HG02884 (cell line): ENCODE data around the gene PHF14.
"Not testable (repeated sequence)": the region's sequence is repeated elsewhere in the genome, so short reads cannot be mapped to it uniquely, and the experiment has no call there.

Source experiments
- ATAC-seq: cut with Tn5 transposase; IDR thresholded peaks from one replicate; pipeline ENCODE4 v1.9.1; 2021; ENCODE audit warnings: mild to moderate bottlenecking, moderate library complexity; ENCODE audit not compliant: unreplicated experiment

The PHF14 gene

GRCh38 chr7:10973061-10973941, at the start of gene PHF14:
Gene PHF14, plus strand, starts transcription at chr7:10973872. Its CDS starts 452 bp downstream, at chr7:10974324.
- ATAC-seq, result peak; percentile 96

DNA sequence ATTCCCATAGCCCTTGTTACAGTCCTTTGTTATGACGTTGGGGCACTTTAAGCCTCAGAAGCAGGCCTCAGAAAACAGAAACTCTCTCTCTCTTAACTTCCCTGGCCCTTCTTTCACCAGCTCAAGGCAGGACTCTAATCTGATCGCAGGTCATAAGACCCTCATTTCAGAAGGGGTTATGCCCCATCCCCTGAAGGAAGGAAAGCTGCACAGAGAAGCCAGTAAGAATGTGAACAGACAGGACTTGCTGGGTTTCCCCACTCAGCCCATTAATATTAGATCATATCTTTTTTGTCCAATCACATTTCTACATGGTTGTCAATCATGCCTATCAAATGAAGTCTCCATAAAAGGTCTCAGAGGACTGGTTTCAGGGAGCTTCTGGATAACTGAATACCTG, 49.3 kb upstream of the PHF14 start:
- no peak for ATAC-seq

GRCh38 chr7:10928203-10928602, 45.5 kb upstream of the PHF14 start:
- ATAC-seq, result not testable (repeated sequence)

- ATAC-seq, result no peak
Observed at GRCh38 chr7:10930551-10930950, 43.1 kb upstream of the PHF14 start.

DNA sequence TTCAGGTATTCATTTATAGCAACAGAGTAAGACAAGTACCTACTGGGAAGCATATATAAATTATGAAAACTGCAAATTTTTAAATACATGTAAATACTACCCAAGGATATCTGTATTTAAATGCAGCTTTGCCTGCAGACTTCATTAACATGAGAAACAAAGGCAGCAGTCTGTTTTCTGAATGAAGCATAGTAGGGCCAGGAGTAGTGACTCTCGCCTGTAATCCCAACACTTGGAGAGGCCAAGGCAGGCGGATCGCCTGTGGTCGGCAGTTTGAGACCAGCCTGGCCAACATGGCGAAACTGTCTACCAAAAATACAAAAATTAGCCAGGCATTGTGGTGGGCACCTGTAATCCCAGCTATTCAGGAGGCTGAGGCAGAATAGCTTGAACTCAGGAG, 42.5 kb upstream of the PHF14 start:
- no peak for ATAC-seq

DNA sequence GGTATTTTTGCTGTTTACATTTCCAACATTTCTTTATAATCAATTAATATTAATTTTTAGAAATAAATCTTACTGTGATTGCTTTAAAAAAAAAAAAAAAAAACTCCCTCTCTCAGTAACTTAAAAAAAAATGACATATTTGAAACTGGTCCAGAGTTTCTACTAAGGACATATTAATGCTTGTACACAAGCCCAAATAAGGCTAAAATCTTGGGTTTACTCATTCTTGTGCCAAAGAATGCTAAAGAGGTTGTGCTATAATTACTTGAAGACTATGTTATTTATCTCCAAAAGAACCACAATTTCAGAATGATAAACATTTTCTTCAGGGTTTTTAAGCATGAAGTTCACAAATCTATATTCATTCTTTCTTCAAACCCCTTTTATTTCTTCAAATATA, 39.4 kb upstream of the PHF14 start:
- no peak for ATAC-seq

GRCh38 chr7:10939237-10939910, 34.3 kb upstream of the PHF14 start:
- peak; percentile 28 for ATAC-seq

GRCh38 chr7:10939911-10940703, 33.6 kb upstream of the PHF14 start:
- ATAC-seq, result peak; percentile 82

GRCh38 chr7:10940704-10941355, 32.8 kb upstream of the PHF14 start:
- ATAC-seq, result no peak

GRCh38 chr7:10950494-10950893, 23.2 kb upstream of the PHF14 start:
- ATAC-seq, result no peak

DNA sequence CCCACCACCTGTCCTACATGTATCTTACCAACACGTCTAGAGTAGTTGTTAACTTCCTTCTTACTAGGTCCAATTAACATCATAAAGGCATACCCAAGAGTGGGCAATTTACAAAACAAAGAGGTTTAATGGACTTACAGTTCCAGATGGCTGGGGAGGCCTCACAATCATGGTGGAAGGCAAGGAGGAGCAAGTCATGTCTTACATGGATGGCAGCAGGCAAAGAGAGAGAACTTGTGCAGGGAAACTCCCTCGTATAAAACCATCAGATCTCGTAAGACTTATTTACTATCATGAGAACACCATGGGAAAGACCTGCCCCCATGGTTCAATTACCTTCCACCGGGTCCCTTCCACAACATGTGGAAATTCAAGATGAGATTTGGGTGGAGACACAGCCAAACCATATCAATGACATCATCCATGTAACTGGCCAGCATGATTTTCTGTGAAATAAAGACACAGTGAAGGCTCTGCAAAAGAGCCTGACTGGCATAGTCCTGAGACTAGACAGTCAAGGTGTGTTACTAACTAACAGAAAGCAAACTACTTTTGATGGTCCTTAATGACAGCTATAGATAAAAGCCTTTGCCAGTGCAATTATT, 22.6 kb upstream of the PHF14 start:
- not testable (repeated sequence) for ATAC-seq

DNA sequence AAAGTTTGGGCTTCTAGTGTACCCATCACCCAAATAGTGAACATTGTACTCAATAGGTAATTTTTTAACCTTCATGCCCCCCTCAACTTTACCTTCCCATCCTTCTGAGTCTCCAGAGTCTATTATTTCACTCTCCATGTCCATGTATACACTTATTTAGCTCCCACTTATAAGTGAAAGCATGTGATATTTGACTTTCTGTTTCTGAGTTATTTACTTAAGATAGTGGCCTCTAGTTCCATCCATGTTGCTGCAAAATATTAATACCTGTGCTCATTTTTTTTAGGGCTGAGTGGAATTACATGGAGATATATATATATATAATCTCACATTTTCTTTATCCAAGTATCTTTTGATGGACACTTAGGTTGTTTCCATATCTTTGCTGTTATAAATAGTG, 21.1 kb upstream of the PHF14 start:
- ATAC-seq, result no peak

GRCh38 chr7:10953078-10953750, 20.5 kb upstream of the PHF14 start:
- ATAC-seq, result not testable (repeated sequence)

GRCh38 chr7:10956528-10956927, 17.1 kb upstream of the PHF14 start:
- ATAC-seq, result no peak

GRCh38 chr7:10960242-10960641, 13.4 kb upstream of the PHF14 start:
- not testable (repeated sequence) for ATAC-seq

DNA sequence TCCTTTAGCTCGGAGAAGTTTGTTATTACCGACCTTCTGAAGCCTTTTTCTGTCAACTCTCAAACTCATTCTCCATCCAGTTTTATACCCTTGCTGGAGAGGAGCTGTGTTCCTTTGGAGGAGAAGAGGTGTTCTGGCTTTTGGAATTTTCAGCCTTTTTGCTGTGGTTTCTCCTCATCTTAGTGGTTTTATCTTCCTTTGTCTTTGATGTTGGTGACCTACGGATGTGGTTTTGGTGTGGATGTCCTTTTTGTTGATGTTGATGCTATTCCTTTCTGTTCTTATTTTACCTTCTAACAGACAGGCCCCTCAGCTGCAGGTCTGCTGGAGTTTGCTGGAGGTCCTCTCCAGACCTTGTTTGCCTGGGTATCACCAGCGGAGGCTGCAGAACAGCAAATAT, 8.7 kb upstream of the PHF14 start:
- ATAC-seq, result not testable (repeated sequence)

GRCh38 chr7:10972174-10972573, 1.5 kb upstream of the PHF14 start:
- ATAC-seq, result no peak

GRCh38 chr7:10973942-10974911, 555 bp downstream of the PHF14 start:
- peak; percentile 21 for ATAC-seq

DNA sequence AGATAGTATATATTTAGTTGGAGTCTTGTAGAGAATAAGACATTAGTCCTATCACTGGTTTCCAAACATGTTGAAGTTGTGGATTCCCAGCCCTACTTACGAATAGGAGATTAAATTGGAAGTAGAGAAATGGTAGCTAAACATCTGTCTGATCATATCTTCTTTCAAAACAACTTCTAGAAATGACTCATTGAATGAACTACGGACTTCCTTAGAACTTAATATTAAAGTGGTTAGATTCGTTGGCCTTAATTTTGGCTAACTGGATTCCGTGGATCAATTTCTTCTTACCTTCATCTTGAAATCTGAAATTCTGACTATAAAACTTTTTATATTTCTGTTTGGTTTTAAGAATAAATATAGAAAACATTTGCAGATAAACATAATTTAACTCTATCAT, 3.4 kb downstream of the PHF14 start:
- no peak for ATAC-seq
